ENCODE data around the gene RAC2.

RAC2 gene

GRCh38 chr22:37244114-37244921, at the start of gene RAC2:
Gene RAC2 (minus strand): TSS chr22:37244269. CDS start chr22:37244148, 121 bp downstream.
- no peak within 1 kb of the TSS for H3K27ac ChIP-seq
- TF ChIP-seq CTCF (conservative IDR thresholded peaks at IDR 0.05): no peak
- no peak for TF ChIP-seq ZFX (IDR thresholded peaks at IDR 0.05)

GRCh38 chr22:37293172-37293571, 49.1 kb upstream of the RAC2 start:
- H3K27ac ChIP-seq: no peak overlapping the region
- TF ChIP-seq CTCF (conservative IDR thresholded peaks at IDR 0.05) (no peak), ZFX (IDR thresholded peaks at IDR 0.05) (no peak)

- TF ChIP-seq ZFX (IDR thresholded peaks at IDR 0.05) (no peak), CTCF (conservative IDR thresholded peaks at IDR 0.05) (no peak)
- no peak overlapping the region for H3K27ac ChIP-seq
Measured at GRCh38 chr22:37292641-37293040, 48.6 kb upstream of the RAC2 start.

GRCh38 chr22:37291559-37292298, 47.7 kb upstream of the RAC2 start:
- H3K27ac ChIP-seq: no peak overlapping the region

GRCh38 chr22:37290737-37291136, 46.7 kb upstream of the RAC2 start:
- no peak for TF ChIP-seq ZFX (IDR thresholded peaks at IDR 0.05)
- no peak for TF ChIP-seq CTCF (conservative IDR thresholded peaks at IDR 0.05)
- H3K27ac ChIP-seq: no peak overlapping the region

More at GRCh38 chr22:37291559-37292298, 47.7 kb upstream of the RAC2 start:
- TF ChIP-seq CTCF (conservative IDR thresholded peaks at IDR 0.05): no peak
- TF ChIP-seq ZFX (IDR thresholded peaks at IDR 0.05): no peak

- no peak for TF ChIP-seq ZFX (IDR thresholded peaks at IDR 0.05)
- no peak for TF ChIP-seq CTCF (conservative IDR thresholded peaks at IDR 0.05)
Measured at GRCh38 chr22:37289156-37289735, 45.2 kb upstream of the RAC2 start.

GRCh38 chr22:37288521-37288920, 44.5 kb upstream of the RAC2 start:
- no peak for TF ChIP-seq CTCF (conservative IDR thresholded peaks at IDR 0.05)
- no peak for TF ChIP-seq ZFX (IDR thresholded peaks at IDR 0.05)
- no peak overlapping the region for H3K27ac ChIP-seq

More at GRCh38 chr22:37289156-37289735, 45.2 kb upstream of the RAC2 start:
- no peak overlapping the region for H3K27ac ChIP-seq

Data from C4-2B (cell line).